GM12891 (cell line): ENCODE data around the gene SYVN1. TPM values are rescaled to one million over a fixed set of nuclear protein-coding genes. Genes with fewer than 3 reads are reported as not detected.
"Not testable (repeated sequence)": the region's sequence is repeated elsewhere in the genome, so short reads cannot be mapped to it uniquely, and the experiment has no call there.

ENCODE experiments used
- DNase-seq: peaks from one replicate; pipeline ENCODE4 v3.0.0; 2011; ENCODE audit warnings: low spot score; ENCODE audit not compliant: insufficient read length
- FAIRE-seq: peaks from 2 replicates; lab custom pipeline; 2011; peaks lifted over from hg19 to GRCh38; lab: Jason Lieb, UNC
- PAX5 ChIP-seq: IDR thresholded peaks from 2 replicates; pipeline ENCODE4 v1.6.1; 2011; ENCODE audit warnings: low read length, moderate library complexity, mild to moderate bottlenecking; ENCODE audit not compliant: insufficient read depth, severe bottlenecking
- POLR2A ChIP-seq: IDR thresholded peaks from 2 replicates; pipeline ENCODE4 v1.6.1; 2011; ENCODE audit warnings: low read depth, low read length, control low read depth
- POLR2AphosphoS5 ChIP-seq: IDR thresholded peaks from 2 replicates; pipeline ENCODE4 v1.6.1; 2011; ENCODE audit warnings: low read depth, low read length, control low read depth
- POU2F2 ChIP-seq: IDR thresholded peaks from 2 replicates; pipeline ENCODE4 v1.6.1; 2011; ENCODE audit warnings: low read depth, mild to moderate bottlenecking, control low read depth, low read length, moderate library complexity
- SPI1 ChIP-seq: IDR thresholded peaks from 2 replicates; pipeline ENCODE4 v1.6.1; 2011; ENCODE audit warnings: low read depth, low read length, control low read depth
- TAF1 ChIP-seq: IDR thresholded peaks from 2 replicates; pipeline ENCODE4 v1.6.1; 2011; ENCODE audit warnings: low read depth, low read length, control low read depth
- polyA plus RNA-seq: library from polyadenylated mRNA; unstranded; fragments of >200 nt; gene quantifications from one replicate; pipeline ENCODE4 v1.2.1, GENCODE V29; 2012; ENCODE audit warnings: low read depth, missing spikeins, inconsistent platforms; ENCODE audit not compliant: missing spikeins

Gene SYVN1
- 33.3 TPM for polyA plus RNA-seq

GRCh38 chr11:65134240-65134951 is at the start of gene SYVN1:
TSS of gene SYVN1 (minus strand) at chr11:65134519. CDS start at chr11:65133601, 918 bp downstream.
- TF ChIP-seq PAX5 (no peak), TAF1 (no peak; the same call in 1 of the 2 replicates), POLR2A (peak; percentile 89), POU2F2 (peak; percentile 52; the same call in 1 of the 2 replicates), POLR2AphosphoS5 (peak; percentile 89), SPI1 (no peak)
- FAIRE-seq (peak; percentile 99), DNase-seq (peak; percentile 91)

- FAIRE-seq = no peak
Measured at GRCh38 chr11:65183201-65183891, 49.0 kb upstream of the SYVN1 start.

GRCh38 chr11:65182258-65183170 is 48.2 kb upstream of the SYVN1 start:
- DNase-seq = peak; percentile 42
- FAIRE-seq = no peak
- no peak for TF ChIP-seq POLR2AphosphoS5

More at GRCh38 chr11:65183201-65183891, 49.0 kb upstream of the SYVN1 start:
- DNase-seq = no peak
- TF ChIP-seq PAX5 (no peak), POU2F2 (no peak), SPI1 (no peak), TAF1 (no peak), POLR2AphosphoS5 (no peak), POLR2A (no peak)

GRCh38 chr11:65181569-65182257 is 47.4 kb upstream of the SYVN1 start, which contains the start of gene CAPN1:
TSS of gene CAPN1 (plus strand) at chr11:65181928. CDS start at chr11:65182702, 774 bp downstream.
- FAIRE-seq (no peak), DNase-seq (peak; percentile 79)
- TF ChIP-seq POU2F2 = no peak
- TF ChIP-seq PAX5 = no peak
- TF ChIP-seq POLR2AphosphoS5 = no peak
- no peak for TF ChIP-seq SPI1
- TF ChIP-seq POLR2A = no peak
- TF ChIP-seq TAF1 = no peak

- FAIRE-seq (peak; percentile 82), DNase-seq (peak; percentile 83)
- TF ChIP-seq PAX5 = no peak
- TF ChIP-seq POLR2A = no peak
- TF ChIP-seq POU2F2 = no peak
- TF ChIP-seq POLR2AphosphoS5 = no peak
- no peak for TF ChIP-seq TAF1
- TF ChIP-seq SPI1 = no peak
Measured at GRCh38 chr11:65180877-65181568, 46.7 kb upstream of the SYVN1 start.

GRCh38 chr11:65174571-65175010 is 40.3 kb upstream of the SYVN1 start:
- not testable (repeated sequence) for DNase-seq, FAIRE-seq

GRCh38 chr11:65172600-65172999 is 38.3 kb upstream of the SYVN1 start:
- TF ChIP-seq TAF1 (no peak), SPI1 (no peak), POLR2AphosphoS5 (no peak), PAX5 (no peak), POU2F2 (no peak), POLR2A (no peak)
- DNase-seq (no peak), FAIRE-seq (no peak)

- DNase-seq (no peak), FAIRE-seq (no peak)
- TF ChIP-seq POLR2AphosphoS5 = no peak
- no peak for TF ChIP-seq POLR2A
- no peak for TF ChIP-seq POU2F2
- no peak for TF ChIP-seq SPI1
- TF ChIP-seq PAX5 = no peak
- TF ChIP-seq TAF1 = no peak
Measured at GRCh38 chr11:65170058-65170534, 35.8 kb upstream of the SYVN1 start, which contains the start of gene SPDYC. TSS of gene SPDYC (plus strand) at chr11:65170233. CDS start at chr11:65171358, 1,125 bp downstream.
